ENCODE data around the gene ENDOD1. TPM values are rescaled to one million over a fixed set of nuclear protein-coding genes. Genes with fewer than 3 reads are reported as not detected.
A peak's percentile ranks its signal among the peaks of the same experiment; 100 is the strongest.

ENDOD1 gene
- total RNA-seq, 1 experiment from 2014 or later: 12.8 TPM

GRCh38 chr11:95055283-95055897, 34.3 kb upstream of the ENDOD1 start:
- DNase-seq: no peak

DNA sequence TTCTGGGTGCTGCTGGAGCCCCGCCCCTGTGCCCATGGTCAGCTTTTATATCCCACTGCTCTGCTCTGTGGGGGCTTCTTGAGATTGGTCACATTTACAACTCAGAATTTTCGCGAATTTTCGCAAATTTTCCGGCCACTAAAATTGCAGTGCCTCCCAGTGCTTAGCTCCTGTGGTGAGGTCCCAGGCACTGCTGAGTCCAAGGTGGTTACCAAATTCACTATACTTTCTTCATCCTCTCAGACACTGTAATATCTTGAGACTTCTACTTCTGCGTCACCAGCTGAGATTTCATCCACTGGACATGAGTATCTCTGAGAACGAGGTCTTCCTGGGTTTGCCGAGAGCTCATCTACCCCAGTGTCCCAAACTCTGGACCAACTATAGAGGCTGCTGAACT, 31.7 kb upstream of the ENDOD1 start:
- Histone ChIP-seq H3K9me3 (ENCODE audit: low read length) (no peaks in the 10 kb centered on the region), H3K27me3 (ENCODE audit: low read length) (peaks cover 2% of the 10 kb centered on the region; the same call in 1 of the 2 replicates), H3K4me2 (ENCODE audit: low read depth, low read length, poor library complexity, severe bottlenecking) (no peak overlapping the region), H3K36me3 (ENCODE audit: insufficient read depth, low read length) (no peaks in the 10 kb centered on the region), H3K9ac (ENCODE audit: low read length) (no peak overlapping the region), H3K4me3 (ENCODE audit: low read length) (no peak overlapping the region), H3K79me2 (ENCODE audit: low read length) (no peaks in the 10 kb centered on the region), H3K27ac (ENCODE audit: low read length) (no peak overlapping the region), H3K4me1 (ENCODE audit: low read length) (no peaks in the 10 kb centered on the region), H2AFZ (ENCODE audit: low read length) (no peak overlapping the region), H4K20me1 (ENCODE audit: insufficient read depth, low read depth, low read length) (no peaks in the 10 kb centered on the region), H3K9me2 (replicated peaks; ENCODE audit: insufficient read depth, low read length) (no peaks in the 10 kb centered on the region)
- DNase-seq: no peak

More at GRCh38 chr11:95055283-95055897, 34.3 kb upstream of the ENDOD1 start:
- H4K20me1 ChIP-seq (ENCODE audit: insufficient read depth, low read depth, low read length): no peaks in the 10 kb centered on the region
- no peaks in the 10 kb centered on the region for H3K36me3 ChIP-seq (ENCODE audit: insufficient read depth, low read length)
- H2AFZ ChIP-seq (ENCODE audit: low read length): no peak overlapping the region
- H3K79me2 ChIP-seq (ENCODE audit: low read length): no peaks in the 10 kb centered on the region
- no peak overlapping the region for H3K27ac ChIP-seq (ENCODE audit: low read length)
- H3K9me3 ChIP-seq (ENCODE audit: low read length): no peaks in the 10 kb centered on the region
- H3K9me2 ChIP-seq (replicated peaks; ENCODE audit: insufficient read depth, low read length): no peaks in the 10 kb centered on the region
- peaks cover 2% of the 10 kb centered on the region; the same call in 1 of the 2 replicates for H3K27me3 ChIP-seq (ENCODE audit: low read length)
- H3K9ac ChIP-seq (ENCODE audit: low read length): no peak overlapping the region
- H3K4me1 ChIP-seq (ENCODE audit: low read length): no peaks in the 10 kb centered on the region
- no peak overlapping the region for H3K4me2 ChIP-seq (ENCODE audit: low read depth, low read length, poor library complexity, severe bottlenecking)
- H3K4me3 ChIP-seq (ENCODE audit: low read length): no peak overlapping the region

GRCh38 chr11:95058621-95059020, 31.0 kb upstream of the ENDOD1 start:
- no peak overlapping the region for H3K4me3 ChIP-seq (ENCODE audit: low read length)
- H3K27ac ChIP-seq (ENCODE audit: low read length): no peak overlapping the region
- H3K4me2 ChIP-seq (ENCODE audit: low read depth, low read length, poor library complexity, severe bottlenecking): no peak overlapping the region
- no peaks in the 10 kb centered on the region for H3K9me2 ChIP-seq (replicated peaks; ENCODE audit: insufficient read depth, low read length)
- H3K36me3 ChIP-seq (ENCODE audit: insufficient read depth, low read length): no peaks in the 10 kb centered on the region
- H3K79me2 ChIP-seq (ENCODE audit: low read length): no peaks in the 10 kb centered on the region
- H4K20me1 ChIP-seq (ENCODE audit: insufficient read depth, low read depth, low read length): no peaks in the 10 kb centered on the region
- H3K9me3 ChIP-seq (ENCODE audit: low read length): no peaks in the 10 kb centered on the region
- no peak for DNase-seq
- no peaks in the 10 kb centered on the region for H3K4me1 ChIP-seq (ENCODE audit: low read length)
- no peak overlapping the region for H2AFZ ChIP-seq (ENCODE audit: low read length)
- H3K27me3 ChIP-seq (ENCODE audit: low read length): peaks cover 2% of the 10 kb centered on the region; the same call in 1 of the 2 replicates
- no peak overlapping the region for H3K9ac ChIP-seq (ENCODE audit: low read length)

- Histone ChIP-seq H3K4me3 (ENCODE audit: low read length) (no peak overlapping the region), H3K27ac (ENCODE audit: low read length) (no peak overlapping the region), H3K9me3 (ENCODE audit: low read length) (no peaks in the 10 kb centered on the region), H3K9ac (ENCODE audit: low read length) (no peak overlapping the region), H2AFZ (ENCODE audit: low read length) (no peak overlapping the region), H4K20me1 (ENCODE audit: insufficient read depth, low read depth, low read length) (no peaks in the 10 kb centered on the region), H3K79me2 (ENCODE audit: low read length) (no peaks in the 10 kb centered on the region), H3K9me2 (replicated peaks; ENCODE audit: insufficient read depth, low read length) (no peaks in the 10 kb centered on the region), H3K36me3 (ENCODE audit: insufficient read depth, low read length) (no peaks in the 10 kb centered on the region), H3K27me3 (ENCODE audit: low read length) (peaks cover 2% of the 10 kb centered on the region; the same call in 1 of the 2 replicates), H3K4me1 (ENCODE audit: low read length) (no peaks in the 10 kb centered on the region), H3K4me2 (ENCODE audit: low read depth, low read length, poor library complexity, severe bottlenecking) (no peak overlapping the region)
- DNase-seq: no peak
Measured at GRCh38 chr11:95059046-95059445, 30.6 kb upstream of the ENDOD1 start.

DNA sequence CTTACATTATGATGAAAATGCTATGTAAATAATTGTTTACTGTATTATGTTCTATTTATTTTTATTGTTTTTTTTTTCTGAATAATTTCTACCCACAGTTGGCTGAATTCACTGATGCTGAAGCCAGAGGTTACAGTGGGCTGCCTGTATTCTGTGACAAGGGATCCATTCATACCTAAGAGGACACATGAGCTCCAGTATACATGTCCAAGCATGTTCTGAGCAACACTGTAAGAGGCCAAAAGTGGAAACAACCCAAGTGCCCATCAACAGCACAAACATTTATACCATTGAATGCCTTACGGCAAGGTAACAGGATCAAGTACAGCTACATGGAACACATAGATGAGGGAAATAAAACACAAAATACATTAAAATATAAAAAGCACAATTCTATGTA, 24.3 kb upstream of the ENDOD1 start:
- peaks cover 3% of the 10 kb centered on the region for H4K20me1 ChIP-seq (ENCODE audit: insufficient read depth, low read depth, low read length)
- peaks cover 26% of the 10 kb centered on the region for H3K79me2 ChIP-seq (ENCODE audit: low read length)
- H3K27me3 ChIP-seq (ENCODE audit: low read length): 0 out of 2 replicates have a peak, but pooled peaks cover under 1% of the 10 kb centered on the region
- H3K4me1 ChIP-seq (ENCODE audit: low read length): peaks cover 20% of the 10 kb centered on the region
- DNase-seq: no peak
- no peak overlapping the region for H3K4me3 ChIP-seq (ENCODE audit: low read length)
- H3K4me2 ChIP-seq (ENCODE audit: low read depth, low read length, poor library complexity, severe bottlenecking): no peak overlapping the region
- H3K36me3 ChIP-seq (ENCODE audit: insufficient read depth, low read length): peaks cover under 1% of the 10 kb centered on the region; the same call in 1 of the 2 replicates
- no peak overlapping the region for H2AFZ ChIP-seq (ENCODE audit: low read length)
- H3K9me2 ChIP-seq (replicated peaks; ENCODE audit: insufficient read depth, low read length): no peaks in the 10 kb centered on the region
- H3K9me3 ChIP-seq (ENCODE audit: low read length): no peaks in the 10 kb centered on the region
- no peak overlapping the region for H3K9ac ChIP-seq (ENCODE audit: low read length)
- no peak overlapping the region for H3K27ac ChIP-seq (ENCODE audit: low read length)

DNA sequence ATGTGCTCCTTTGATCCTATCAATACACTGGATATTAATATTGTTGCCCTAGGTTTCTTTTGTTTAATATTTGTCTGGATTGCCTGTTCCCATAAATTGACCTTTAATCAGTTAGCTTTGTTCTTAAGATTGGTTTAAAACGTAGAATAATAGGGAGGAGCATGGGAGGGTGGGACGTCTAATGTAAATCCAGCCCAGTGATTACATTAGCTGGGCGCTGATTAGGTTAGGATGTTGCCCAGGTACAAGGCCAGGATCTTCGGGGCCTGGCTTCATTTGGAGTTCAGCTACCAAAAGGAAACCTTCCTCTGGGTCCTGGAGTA, 23.0 kb upstream of the ENDOD1 start, which contains the start of gene SRSF8:
TSS of gene SRSF8 (plus strand) at position 204 of the 323 bp plus-strand sequence. CDS start 308 bp downstream, outside the sequence.
- peak; percentile 90 for DNase-seq
- Histone ChIP-seq H3K4me3 (ENCODE audit: low read length) (peak within 1 kb of the TSS; percentile 67), H3K27ac (ENCODE audit: low read length) (peak within 1 kb of the TSS; percentile 47), H2AFZ (ENCODE audit: low read length) (peak within 1 kb of the TSS; percentile 45), H3K9me3 (ENCODE audit: low read length) (no peaks in the 10 kb centered on the region), H3K9me2 (replicated peaks; ENCODE audit: insufficient read depth, low read length) (no peaks in the 10 kb centered on the region), H3K4me1 (ENCODE audit: low read length) (peaks cover 24% of the 10 kb centered on the region), H3K9ac (ENCODE audit: low read length) (peak within 1 kb of the TSS; percentile 75), H3K27me3 (ENCODE audit: low read length) (no peaks in the 10 kb centered on the region), H4K20me1 (ENCODE audit: insufficient read depth, low read depth, low read length) (peaks cover 10% of the 10 kb centered on the region), H3K36me3 (ENCODE audit: insufficient read depth, low read length) (peaks cover 10% of the 10 kb centered on the region), H3K79me2 (ENCODE audit: low read length) (peaks cover 30% of the 10 kb centered on the region), H3K4me2 (ENCODE audit: low read depth, low read length, poor library complexity, severe bottlenecking) (peak within 1 kb of the TSS; percentile 84)

GRCh38 chr11:95067039-95067840, 22.4 kb upstream of the ENDOD1 start:
- Histone ChIP-seq H3K79me2 (ENCODE audit: low read length) (peaks cover 30% of the 10 kb centered on the region), H3K4me2 (ENCODE audit: low read depth, low read length, poor library complexity, severe bottlenecking) (peak overlapping the region; percentile 84), H3K9me2 (replicated peaks; ENCODE audit: insufficient read depth, low read length) (no peaks in the 10 kb centered on the region), H3K4me1 (ENCODE audit: low read length) (peaks cover 24% of the 10 kb centered on the region), H3K4me3 (ENCODE audit: low read length) (peak overlapping the region; percentile 67), H4K20me1 (ENCODE audit: insufficient read depth, low read depth, low read length) (peaks cover 10% of the 10 kb centered on the region), H3K9me3 (ENCODE audit: low read length) (no peaks in the 10 kb centered on the region), H3K27ac (ENCODE audit: low read length) (peak overlapping the region; percentile 47), H2AFZ (ENCODE audit: low read length) (peak overlapping the region; percentile 45), H3K36me3 (ENCODE audit: insufficient read depth, low read length) (peaks cover 12% of the 10 kb centered on the region), H3K27me3 (ENCODE audit: low read length) (no peaks in the 10 kb centered on the region), H3K9ac (ENCODE audit: low read length) (peak overlapping the region; percentile 75)
- peak; percentile 95 for DNase-seq

DNA sequence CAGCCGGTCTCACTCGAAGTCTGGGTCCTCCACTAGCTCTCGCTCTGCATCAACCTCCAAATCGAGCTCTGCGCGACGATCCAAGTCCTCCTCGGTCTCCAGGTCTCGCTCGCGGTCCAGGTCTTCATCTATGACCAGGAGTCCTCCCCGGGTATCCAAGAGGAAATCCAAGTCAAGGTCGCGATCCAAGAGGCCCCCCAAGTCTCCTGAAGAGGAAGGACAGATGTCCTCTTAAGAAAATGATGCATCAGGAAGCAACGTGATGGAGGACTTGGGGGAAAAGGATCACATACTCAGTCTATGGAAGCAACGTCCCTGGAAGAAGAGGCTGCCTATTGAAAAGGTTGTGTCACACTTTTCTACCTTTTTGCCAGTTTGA, 21.8 kb upstream of the ENDOD1 start:
- Histone ChIP-seq H3K4me2 (ENCODE audit: low read depth, low read length, poor library complexity, severe bottlenecking) (peak overlapping the region; percentile 84), H3K4me3 (ENCODE audit: low read length) (peak overlapping the region; percentile 67), H3K79me2 (ENCODE audit: low read length) (peaks cover 30% of the 10 kb centered on the region), H3K4me1 (ENCODE audit: low read length) (peaks cover 24% of the 10 kb centered on the region), H4K20me1 (ENCODE audit: insufficient read depth, low read depth, low read length) (peaks cover 10% of the 10 kb centered on the region), H3K9ac (ENCODE audit: low read length) (peak overlapping the region; percentile 75), H2AFZ (ENCODE audit: low read length) (peak overlapping the region; percentile 45), H3K36me3 (ENCODE audit: insufficient read depth, low read length) (peaks cover 12% of the 10 kb centered on the region), H3K27ac (ENCODE audit: low read length) (peak overlapping the region; percentile 47), H3K9me3 (ENCODE audit: low read length) (no peaks in the 10 kb centered on the region), H3K9me2 (replicated peaks; ENCODE audit: insufficient read depth, low read length) (no peaks in the 10 kb centered on the region), H3K27me3 (ENCODE audit: low read length) (no peaks in the 10 kb centered on the region)
- no peak for DNase-seq
